Measurements from ENCODE around the gene NUP210L. TPM values are rescaled to one million over a fixed set of nuclear protein-coding genes. Genes with fewer than 3 reads are reported as not detected.
A peak's percentile ranks its signal among the peaks of the same experiment; 100 is the strongest.

The NUP210L gene
- total and polyA plus RNA-seq, 2 of the 13 experiments (the other 11 are each of a cell fraction or from before 2014, with no cell fraction given): not detected

DNA sequence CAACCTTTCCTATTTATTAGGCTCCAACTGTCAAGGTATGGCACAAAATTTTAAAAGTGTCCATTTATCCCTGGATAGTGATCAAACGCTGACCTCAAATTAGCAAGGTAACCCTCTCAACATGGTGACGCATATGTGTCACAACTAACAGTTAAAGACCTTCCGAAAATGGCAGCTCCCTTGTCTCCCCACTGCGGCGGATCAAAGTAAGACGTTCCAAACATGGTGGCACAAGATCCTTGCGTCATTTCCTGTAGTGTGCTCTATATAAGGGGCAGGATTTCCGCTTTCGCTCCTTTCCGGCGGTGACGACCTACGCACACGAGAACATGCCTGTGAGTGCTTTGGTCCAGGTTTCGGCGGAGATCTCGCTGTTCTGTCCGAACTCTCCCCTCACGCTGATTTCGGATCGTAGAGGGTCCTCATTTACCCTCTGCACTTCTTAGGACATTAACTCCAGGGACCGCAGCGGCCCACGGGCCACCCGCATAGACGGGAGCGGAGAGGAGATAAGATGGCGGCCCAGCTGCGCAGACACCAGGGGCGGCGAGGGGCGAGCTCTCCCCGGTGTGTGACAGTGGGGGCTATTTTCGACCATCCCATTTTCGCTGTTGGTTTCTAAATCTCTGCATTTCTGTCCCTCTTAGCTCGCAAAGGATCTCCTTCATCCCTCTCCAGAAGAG, 164.3 kb downstream of the NUP210L start, which contains the start of gene RPS27 (continued):
- TF ChIP-seq ZNF382 (CRISPR knock-in tag; IDR thresholded peaks at IDR 0.05; ENCODE audit: borderline replicate concordance) (no peak), ELF4 (CRISPR knock-in tag; IDR thresholded peaks at IDR 0.05; ENCODE audit: borderline replicate concordance) (peak; percentile 99), ZFP36L2 (CRISPR knock-in tag; IDR thresholded peaks at IDR 0.05) (0 out of 2 replicates have a peak, but pooled peaks have one; percentile 72), CHCHD3 (CRISPR knock-in tag; IDR thresholded peaks at IDR 0.05) (0 out of 2 replicates have a peak, but pooled peaks have one; percentile 72), ZNF703 (CRISPR knock-in tag; IDR thresholded peaks at IDR 0.05; ENCODE audit: borderline replicate concordance) (no peak), TRIM24 (CRISPR knock-in tag; IDR thresholded peaks at IDR 0.05) (no peak), ZFX (CRISPR knock-in tag; IDR thresholded peaks at IDR 0.05; ENCODE audit: low read depth) (peak; percentile 91), POLR2A (IDR thresholded peaks at IDR 0.05; ENCODE audit: insufficient read depth in 1 of 2, low read depth in 2 of 2, low read length in 2 of 2) (peak; percentile 100), ZNF367 (CRISPR knock-in tag; IDR thresholded peaks at IDR 0.05; ENCODE audit: borderline replicate concordance) (no peak), TCF7L2 (IDR thresholded peaks at IDR 0.05; ENCODE audit: low read depth, low read length) (peak; percentile 92), HNRNPH1 (optimal IDR thresholded peaks at IDR 0.05; ENCODE audit: low read depth, low read length) (no peak), YEATS2 (CRISPR knock-in tag; IDR thresholded peaks at IDR 0.05; ENCODE audit: borderline replicate concordance) (peak; percentile 98)
- TF ChIP-seq, protein P1, sequence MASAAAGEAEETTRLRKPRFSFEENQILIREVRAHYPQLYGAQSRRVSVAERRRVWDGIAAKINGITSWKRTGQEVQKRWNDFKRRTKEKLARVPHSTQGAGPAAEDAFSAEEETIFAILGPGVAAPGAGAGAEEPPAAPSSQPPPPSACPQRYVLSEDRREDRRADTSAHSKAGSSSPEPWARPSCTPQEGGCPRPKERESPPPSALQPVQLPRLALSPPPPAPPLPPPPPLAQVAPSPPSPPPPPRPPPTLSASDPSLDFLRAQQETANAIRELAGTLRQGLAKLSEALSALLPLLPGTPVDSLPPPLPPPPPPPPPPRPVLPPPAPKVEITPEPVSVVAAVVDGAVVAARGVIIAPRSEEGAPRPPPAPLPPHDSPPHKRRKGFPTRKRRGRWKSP (CRISPR knock-in tag; IDR thresholded peaks at IDR 0.05): peak; percentile 35
- TF ChIP-seq, protein P2, sequence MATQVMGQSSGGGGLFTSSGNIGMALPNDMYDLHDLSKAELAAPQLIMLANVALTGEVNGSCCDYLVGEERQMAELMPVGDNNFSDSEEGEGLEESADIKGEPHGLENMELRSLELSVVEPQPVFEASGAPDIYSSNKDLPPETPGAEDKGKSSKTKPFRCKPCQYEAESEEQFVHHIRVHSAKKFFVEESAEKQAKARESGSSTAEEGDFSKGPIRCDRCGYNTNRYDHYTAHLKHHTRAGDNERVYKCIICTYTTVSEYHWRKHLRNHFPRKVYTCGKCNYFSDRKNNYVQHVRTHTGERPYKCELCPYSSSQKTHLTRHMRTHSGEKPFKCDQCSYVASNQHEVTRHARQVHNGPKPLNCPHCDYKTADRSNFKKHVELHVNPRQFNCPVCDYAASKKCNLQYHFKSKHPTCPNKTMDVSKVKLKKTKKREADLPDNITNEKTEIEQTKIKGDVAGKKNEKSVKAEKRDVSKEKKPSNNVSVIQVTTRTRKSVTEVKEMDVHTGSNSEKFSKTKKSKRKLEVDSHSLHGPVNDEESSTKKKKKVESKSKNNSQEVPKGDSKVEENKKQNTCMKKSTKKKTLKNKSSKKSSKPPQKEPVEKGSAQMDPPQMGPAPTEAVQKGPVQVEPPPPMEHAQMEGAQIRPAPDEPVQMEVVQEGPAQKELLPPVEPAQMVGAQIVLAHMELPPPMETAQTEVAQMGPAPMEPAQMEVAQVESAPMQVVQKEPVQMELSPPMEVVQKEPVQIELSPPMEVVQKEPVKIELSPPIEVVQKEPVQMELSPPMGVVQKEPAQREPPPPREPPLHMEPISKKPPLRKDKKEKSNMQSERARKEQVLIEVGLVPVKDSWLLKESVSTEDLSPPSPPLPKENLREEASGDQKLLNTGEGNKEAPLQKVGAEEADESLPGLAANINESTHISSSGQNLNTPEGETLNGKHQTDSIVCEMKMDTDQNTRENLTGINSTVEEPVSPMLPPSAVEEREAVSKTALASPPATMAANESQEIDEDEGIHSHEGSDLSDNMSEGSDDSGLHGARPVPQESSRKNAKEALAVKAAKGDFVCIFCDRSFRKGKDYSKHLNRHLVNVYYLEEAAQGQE (IDR thresholded peaks at IDR 0.05; ENCODE audit: borderline replicate concordance in 1 of 2, low read depth in 1 of 2, low read length in 2 of 2): peak in 1 of 2 experiments; percentile 69; a peak in 2 of 4 replicates
- TF ChIP-seq, protein P3, sequence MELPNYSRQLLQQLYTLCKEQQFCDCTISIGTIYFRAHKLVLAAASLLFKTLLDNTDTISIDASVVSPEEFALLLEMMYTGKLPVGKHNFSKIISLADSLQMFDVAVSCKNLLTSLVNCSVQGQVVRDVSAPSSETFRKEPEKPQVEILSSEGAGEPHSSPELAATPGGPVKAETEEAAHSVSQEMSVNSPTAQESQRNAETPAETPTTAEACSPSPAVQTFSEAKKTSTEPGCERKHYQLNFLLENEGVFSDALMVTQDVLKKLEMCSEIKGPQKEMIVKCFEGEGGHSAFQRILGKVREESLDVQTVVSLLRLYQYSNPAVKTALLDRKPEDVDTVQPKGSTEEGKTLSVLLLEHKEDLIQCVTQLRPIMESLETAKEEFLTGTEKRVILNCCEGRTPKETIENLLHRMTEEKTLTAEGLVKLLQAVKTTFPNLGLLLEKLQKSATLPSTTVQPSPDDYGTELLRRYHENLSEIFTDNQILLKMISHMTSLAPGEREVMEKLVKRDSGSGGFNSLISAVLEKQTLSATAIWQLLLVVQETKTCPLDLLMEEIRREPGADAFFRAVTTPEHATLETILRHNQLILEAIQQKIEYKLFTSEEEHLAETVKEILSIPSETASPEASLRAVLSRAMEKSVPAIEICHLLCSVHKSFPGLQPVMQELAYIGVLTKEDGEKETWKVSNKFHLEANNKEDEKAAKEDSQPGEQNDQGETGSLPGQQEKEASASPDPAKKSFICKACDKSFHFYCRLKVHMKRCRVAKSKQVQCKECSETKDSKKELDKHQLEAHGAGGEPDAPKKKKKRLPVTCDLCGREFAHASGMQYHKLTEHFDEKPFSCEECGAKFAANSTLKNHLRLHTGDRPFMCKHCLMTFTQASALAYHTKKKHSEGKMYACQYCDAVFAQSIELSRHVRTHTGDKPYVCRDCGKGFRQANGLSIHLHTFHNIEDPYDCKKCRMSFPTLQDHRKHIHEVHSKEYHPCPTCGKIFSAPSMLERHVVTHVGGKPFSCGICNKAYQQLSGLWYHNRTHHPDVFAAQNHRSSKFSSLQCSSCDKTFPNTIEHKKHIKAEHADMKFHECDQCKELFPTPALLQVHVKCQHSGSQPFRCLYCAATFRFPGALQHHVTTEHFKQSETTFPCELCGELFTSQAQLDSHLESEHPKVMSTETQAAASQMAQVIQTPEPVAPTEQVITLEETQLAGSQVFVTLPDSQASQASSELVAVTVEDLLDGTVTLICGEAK (IDR thresholded peaks at IDR 0.05): peak; percentile 39; the same call in 1 of the 2 replicates
- TF ChIP-seq, protein P3 (CRISPR knock-in tag; IDR thresholded peaks at IDR 0.05): no peak

Data from HepG2 (cell line).